SK-N-SH (cell line): ENCODE data around the gene JOSD2. TPM values are rescaled to one million over a fixed set of nuclear protein-coding genes. Genes with fewer than 3 reads are reported as not detected.

Experiments used
- CTCF ChIA-PET: fragments of 300-600, 350-600 bp; formaldehyde crosslinking; extraction: SDS; loops from one replicate; lab custom pipeline; 2021; lab: Yijun Ruan, JAX
- POLR2A ChIA-PET: fragments of 350-600 bp; sonication (Branson Sonifier 250); formaldehyde crosslinking; extraction: SDS; loops from one replicate; lab custom pipeline; 2020; ENCODE audit warnings: antibody characterized with exemption, inconsistent platforms; lab: Yijun Ruan, JAX
- DNase-seq: peaks from one replicate; pipeline ENCODE4 v3.0.0; 2012
- H2AFZ ChIP-seq: fragments of 200-600 bp; sonication (generic); 2 replicates; pipeline ENCODE4 v1.8.1; 2016; ENCODE audit warnings: antibody characterized with exemption, mild to moderate bottlenecking, low read depth
- H3F3A ChIP-seq: fragments of 200-600 bp; sonication (generic); replicated peaks from 2 replicates; pipeline ENCODE3; 2016; ENCODE audit warnings: antibody characterized with exemption, mild to moderate bottlenecking; ENCODE audit not compliant: insufficient read depth
- H3K27ac ChIP-seq, 2 experiments: fragments of 200-500 bp in 1 of 2; fragments of 200-600 bp in 1 of 2; sonication (Bioruptor generic) in 1 of 2; sonication (generic), shearing (Covaris generic) in 1 of 2; 2 replicates each; pipeline versions ENCODE4 v1.5.1 to v1.6.1; 2014 to 2016; ENCODE audit warnings: low read depth in 2 of 2, inconsistent platforms in 1 of 2, low read length in 1 of 2, mild to moderate bottlenecking in 1 of 2, mixed read lengths in 1 of 2
- H3K27me3 ChIP-seq: fragments of 200-600 bp; sonication (generic), shearing (Covaris generic); 2 replicates; pipeline ENCODE4 v1.6.1; 2016; ENCODE audit warnings: mixed run types; ENCODE audit not compliant: insufficient read depth
- H3K36me3 ChIP-seq, 2 experiments: fragments of 200-500 bp in 1 of 2; fragments of 200-600 bp in 1 of 2; sonication (Bioruptor generic) in 1 of 2; sonication (generic) in 1 of 2; replicated peaks in 1 of 2; 2 replicates each; pipeline versions ENCODE3 to v1.5.1; 2014 to 2016; ENCODE audit warnings: low read length in 1 of 2, mild to moderate bottlenecking in 1 of 2; ENCODE audit not compliant: insufficient read depth in 2 of 2, control insufficient read depth in 1 of 2
- H3K4me1 ChIP-seq, 2 experiments: fragments of 200-500 bp in 1 of 2; fragments of 200-600 bp in 1 of 2; sonication (Bioruptor generic) in 1 of 2; sonication (generic), shearing (Covaris generic) in 1 of 2; 2 replicates each; pipeline versions ENCODE4 v1.5.1 to v1.6.1; 2014 to 2016; ENCODE audit warnings: low read depth in 1 of 2, low read length in 1 of 2, mixed run types in 1 of 2; ENCODE audit not compliant: insufficient read depth in 2 of 2, control insufficient read depth in 1 of 2
- H3K4me2 ChIP-seq: fragments of 200-600 bp; sonication (generic), shearing (Covaris generic); 2 replicates; pipeline ENCODE4 v1.6.1; 2017; ENCODE audit warnings: mixed run types
- H3K4me3 ChIP-seq, 2 experiments: fragments of 200-500 bp in 1 of 2; fragments of 200-600 bp in 1 of 2; sonication (Bioruptor generic) in 1 of 2; sonication (generic), shearing (Covaris generic) in 1 of 2; 2 replicates each; pipeline versions ENCODE4 v1.5.1 to v1.8.1; 2014 to 2016; ENCODE audit warnings: low read depth in 2 of 2, inconsistent platforms in 1 of 2, low read length in 1 of 2, mild to moderate bottlenecking in 1 of 2, mixed read lengths in 1 of 2, moderate library complexity in 1 of 2
- H3K79me2 ChIP-seq: fragments of 200-600 bp; sonication (generic); 2 replicates; pipeline ENCODE4 v1.8.1; 2017; ENCODE audit warnings: mild to moderate bottlenecking; ENCODE audit not compliant: insufficient read depth
- H3K9ac ChIP-seq: fragments of 200-600 bp; sonication (generic); 2 replicates; pipeline ENCODE4 v1.6.1; 2017; ENCODE audit warnings: mixed run types
- H3K9me2 ChIP-seq: fragments of 200-600 bp; sonication (generic); 2 replicates; pipeline ENCODE4 v1.6.1; 2017; ENCODE audit warnings: mixed run types
- H3K9me3 ChIP-seq: fragments of 200-600 bp; sonication (generic); 2 replicates; pipeline ENCODE4 v1.6.1; 2017; ENCODE audit warnings: mixed run types, mild to moderate bottlenecking, moderate library complexity
- H4K20me1 ChIP-seq: fragments of 200-600 bp; sonication (generic); 2 replicates; pipeline ENCODE4 v1.6.1; 2017; ENCODE audit warnings: mild to moderate bottlenecking, mixed run types; ENCODE audit not compliant: insufficient read depth
- CHD2 ChIP-seq: fragments of 150-350 bp; IDR thresholded peaks from 2 replicates; pipeline ENCODE4 v1.6.1; 2018; ENCODE audit warnings: low read length; ENCODE audit not compliant: partially characterized antibody
- FOXJ3 ChIP-seq: sonication (generic); formaldehyde crosslinking; IDR thresholded peaks from 2 replicates; pipeline ENCODE4 v1.5.1; 2020; ENCODE audit warnings: mild to moderate bottlenecking, missing genetic modification reagents
- GABPA ChIP-seq: IDR thresholded peaks from 2 replicates; pipeline ENCODE4 v1.4.0; 2012; ENCODE audit warnings: low read depth, mild to moderate bottlenecking
- GATA2 ChIP-seq: sonication (generic); formaldehyde crosslinking; IDR thresholded peaks from 2 replicates; pipeline ENCODE4 v1.5.0; 2020; ENCODE audit warnings: mild to moderate bottlenecking, missing genetic modification reagents
- JUND ChIP-seq: IDR thresholded peaks from 2 replicates; pipeline ENCODE4 v1.4.0; 2012
- MEF2A ChIP-seq: IDR thresholded peaks from 2 replicates; pipeline ENCODE4 v1.4.0; 2012; ENCODE audit warnings: low read depth, borderline replicate concordance
- MXI1 ChIP-seq: IDR thresholded peaks from 2 replicates; pipeline ENCODE4 v1.6.1; 2012; ENCODE audit warnings: mild to moderate bottlenecking, low read depth, low read length, improper control_type of control experiment
- NRF1 ChIP-seq: IDR thresholded peaks from 2 replicates; pipeline ENCODE4 v1.6.1; 2012; ENCODE audit warnings: low read depth, mild to moderate bottlenecking, low read length
- RAD21 ChIP-seq: IDR thresholded peaks from 2 replicates; pipeline ENCODE4 v1.6.1; 2012; ENCODE audit warnings: mild to moderate bottlenecking, low read length
- RCOR1 ChIP-seq: fragments of 150-350 bp; IDR thresholded peaks from 2 replicates; pipeline ENCODE4 v1.6.1; 2017; ENCODE audit warnings: antibody characterized with exemption, low read length
- SIN3A ChIP-seq: IDR thresholded peaks from 2 replicates; pipeline ENCODE4 v1.6.1; 2012; ENCODE audit warnings: low read depth, mild to moderate bottlenecking, low read length, moderate library complexity, borderline replicate concordance
- SMC3 ChIP-seq: IDR thresholded peaks from 2 replicates; pipeline ENCODE4 v1.6.1; 2012; ENCODE audit warnings: low read depth, low read length, improper control_type of control experiment
- TAF1 ChIP-seq: IDR thresholded peaks from 2 replicates; pipeline ENCODE4 v1.6.1; 2012; ENCODE audit warnings: low read depth, mild to moderate bottlenecking, low read length, moderate library complexity, borderline replicate concordance
- TCF12 ChIP-seq: IDR thresholded peaks from 2 replicates; pipeline ENCODE4 v1.4.0; 2012
- YY1 ChIP-seq: IDR thresholded peaks from 2 replicates; pipeline ENCODE4 v1.4.0; 2012; ENCODE audit warnings: low read depth, mild to moderate bottlenecking
- WGBS: methylation state at CpG from one replicate; pipeline ENCODE4 v1.1.6; 2017; ENCODE audit warnings: low lambda C conversion rate; 5-methylcytosine and 5-hydroxymethylcytosine counted together
- polyA plus RNA-seq, 3 experiments: library from polyadenylated mRNA; depleted of rRNA; stranded (reverse); fragments of >200 nt; gene quantifications; 2 replicates each; pipeline ENCODE4 v1.2.3, GENCODE V29; 2012
- TF ChIP-seq, protein P1 (sequence below): IDR thresholded peaks from 2 replicates; pipeline ENCODE4 v1.4.0; 2012; ENCODE audit warnings: low read depth
- TF ChIP-seq, protein P2 (sequence below): IDR thresholded peaks from 2 replicates; pipeline ENCODE4; 2012
- TF ChIP-seq, protein P3 (sequence below): IDR thresholded peaks from 2 replicates; pipeline ENCODE4 v1.6.1; 2012; ENCODE audit warnings: mild to moderate bottlenecking, low read depth, low read length, moderate library complexity
- TF ChIP-seq, protein P4 (sequence below): fragments of 150-350 bp; IDR thresholded peaks from 2 replicates; pipeline ENCODE4 v1.6.1; 2017; ENCODE audit warnings: antibody characterized with exemption, low read length, low read depth, borderline replicate concordance
- TF ChIP-seq, protein P5 (sequence below): fragments of 200-600 bp; sonication (generic); IDR thresholded peaks from 2 replicates; pipeline ENCODE4 v1.6.1; 2017; ENCODE audit warnings: antibody characterized with exemption, mild to moderate bottlenecking, moderate library complexity

Gene JOSD2
- polyA plus RNA-seq, 1 of the 3 experiments (the other 2 are of a cell fraction), result 81.2 TPM

DNA sequence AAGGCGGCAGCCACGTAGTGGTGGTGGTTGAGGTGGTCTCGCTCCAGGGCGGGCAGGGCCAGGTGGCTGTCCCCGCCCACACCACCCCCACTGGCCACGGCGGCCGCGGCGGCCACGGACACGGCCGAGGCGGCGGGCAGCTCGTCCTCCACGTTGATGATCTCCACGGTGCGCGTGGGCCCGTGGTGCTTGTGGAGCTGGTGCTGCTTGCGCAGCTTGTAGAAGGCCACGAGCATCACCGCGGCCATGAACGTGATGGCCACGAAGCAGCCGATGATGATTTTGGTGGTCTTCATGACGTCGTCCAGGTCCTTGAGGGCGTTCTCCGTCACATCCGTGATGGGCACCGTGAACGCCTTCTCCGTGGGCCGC is 6.7 kb upstream of the JOSD2 start:
- 92% methylated on average over 29 of the region's 37 CpGs for WGBS

DNA sequence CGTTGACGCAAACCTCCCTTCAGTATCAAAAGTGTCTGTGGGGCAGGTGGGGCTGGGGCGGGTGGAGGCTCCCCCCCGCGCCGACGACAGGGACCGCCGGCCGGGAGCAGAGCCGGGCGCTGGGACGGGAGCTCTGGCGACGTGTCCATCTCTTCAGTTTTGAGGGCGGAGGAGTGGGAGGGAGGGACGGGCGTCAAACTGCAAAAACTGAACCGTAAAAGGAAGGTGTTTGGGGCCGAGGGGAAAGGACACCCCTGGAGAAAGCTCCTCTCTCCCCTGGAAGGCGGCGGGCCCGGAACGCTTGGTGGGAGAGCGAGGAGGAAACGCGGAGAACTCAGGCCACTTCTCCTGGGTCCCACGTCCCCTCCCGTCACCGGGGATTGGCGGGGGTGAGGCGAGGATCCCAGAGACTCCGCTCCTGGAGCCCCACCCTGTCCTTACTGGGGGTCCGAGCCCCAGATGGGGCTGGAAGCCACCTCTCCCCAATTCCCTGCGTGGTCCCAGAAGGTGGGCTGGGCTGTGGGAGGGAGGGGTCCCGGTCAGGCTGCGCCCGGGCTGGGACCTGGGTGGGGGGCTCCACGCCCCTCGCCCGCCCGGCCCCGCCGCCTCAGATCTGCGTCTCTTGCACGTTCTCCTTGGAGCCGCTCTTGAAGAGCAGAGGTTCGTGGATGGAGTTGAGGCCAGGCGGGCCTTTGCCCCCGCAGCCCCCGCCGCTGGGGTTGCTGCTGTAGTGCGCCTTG is 6.1 kb upstream of the JOSD2 start:
- Histone ChIP-seq H3K9me2 (no peaks in the 10 kb centered on the region), H3K9me3 (no peaks in the 10 kb centered on the region), H3K79me2 (no peaks in the 10 kb centered on the region), H3F3A (no peaks in the 10 kb centered on the region), H3K4me2 (no peak overlapping the region), H3K27me3 (no peaks in the 10 kb centered on the region), H3K36me3 (no peaks in the 10 kb centered on the region), H3K9ac (no peak overlapping the region), H4K20me1 (no peaks in the 10 kb centered on the region), H3K4me3 (no peak overlapping the region), H3K4me1 (peaks cover 0 to 32% of the 10 kb centered on the region in 2 experiments; a peak in 1 of 4 replicates), H3K27ac (no peak overlapping the region), H2AFZ (no peak overlapping the region)
- POLR2A ChIA-PET, result no interaction called here
- CTCF ChIA-PET, result interaction anchor here (2.4 to 2.7 kb wide), 2 partner anchors 21 to 39 kb away, joined by 13 to 14 read pairs; no protein-coding TSS in a partner anchor
- TF ChIP-seq, protein P1, sequence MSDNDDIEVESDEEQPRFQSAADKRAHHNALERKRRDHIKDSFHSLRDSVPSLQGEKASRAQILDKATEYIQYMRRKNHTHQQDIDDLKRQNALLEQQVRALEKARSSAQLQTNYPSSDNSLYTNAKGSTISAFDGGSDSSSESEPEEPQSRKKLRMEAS, result no peak
- TF ChIP-seq, protein P2, sequence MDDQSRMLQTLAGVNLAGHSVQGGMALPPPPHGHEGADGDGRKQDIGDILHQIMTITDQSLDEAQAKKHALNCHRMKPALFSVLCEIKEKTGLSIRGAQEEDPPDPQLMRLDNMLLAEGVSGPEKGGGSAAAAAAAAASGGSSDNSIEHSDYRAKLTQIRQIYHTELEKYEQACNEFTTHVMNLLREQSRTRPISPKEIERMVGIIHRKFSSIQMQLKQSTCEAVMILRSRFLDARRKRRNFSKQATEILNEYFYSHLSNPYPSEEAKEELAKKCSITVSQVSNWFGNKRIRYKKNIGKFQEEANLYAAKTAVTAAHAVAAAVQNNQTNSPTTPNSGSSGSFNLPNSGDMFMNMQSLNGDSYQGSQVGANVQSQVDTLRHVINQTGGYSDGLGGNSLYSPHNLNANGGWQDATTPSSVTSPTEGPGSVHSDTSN, result no peak
- TF ChIP-seq, protein P3, sequence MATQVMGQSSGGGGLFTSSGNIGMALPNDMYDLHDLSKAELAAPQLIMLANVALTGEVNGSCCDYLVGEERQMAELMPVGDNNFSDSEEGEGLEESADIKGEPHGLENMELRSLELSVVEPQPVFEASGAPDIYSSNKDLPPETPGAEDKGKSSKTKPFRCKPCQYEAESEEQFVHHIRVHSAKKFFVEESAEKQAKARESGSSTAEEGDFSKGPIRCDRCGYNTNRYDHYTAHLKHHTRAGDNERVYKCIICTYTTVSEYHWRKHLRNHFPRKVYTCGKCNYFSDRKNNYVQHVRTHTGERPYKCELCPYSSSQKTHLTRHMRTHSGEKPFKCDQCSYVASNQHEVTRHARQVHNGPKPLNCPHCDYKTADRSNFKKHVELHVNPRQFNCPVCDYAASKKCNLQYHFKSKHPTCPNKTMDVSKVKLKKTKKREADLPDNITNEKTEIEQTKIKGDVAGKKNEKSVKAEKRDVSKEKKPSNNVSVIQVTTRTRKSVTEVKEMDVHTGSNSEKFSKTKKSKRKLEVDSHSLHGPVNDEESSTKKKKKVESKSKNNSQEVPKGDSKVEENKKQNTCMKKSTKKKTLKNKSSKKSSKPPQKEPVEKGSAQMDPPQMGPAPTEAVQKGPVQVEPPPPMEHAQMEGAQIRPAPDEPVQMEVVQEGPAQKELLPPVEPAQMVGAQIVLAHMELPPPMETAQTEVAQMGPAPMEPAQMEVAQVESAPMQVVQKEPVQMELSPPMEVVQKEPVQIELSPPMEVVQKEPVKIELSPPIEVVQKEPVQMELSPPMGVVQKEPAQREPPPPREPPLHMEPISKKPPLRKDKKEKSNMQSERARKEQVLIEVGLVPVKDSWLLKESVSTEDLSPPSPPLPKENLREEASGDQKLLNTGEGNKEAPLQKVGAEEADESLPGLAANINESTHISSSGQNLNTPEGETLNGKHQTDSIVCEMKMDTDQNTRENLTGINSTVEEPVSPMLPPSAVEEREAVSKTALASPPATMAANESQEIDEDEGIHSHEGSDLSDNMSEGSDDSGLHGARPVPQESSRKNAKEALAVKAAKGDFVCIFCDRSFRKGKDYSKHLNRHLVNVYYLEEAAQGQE, result no peak
- TF ChIP-seq TCF12, result no peak
- no peak for TF ChIP-seq MXI1
- no peak for TF ChIP-seq RAD21
- no peak for TF ChIP-seq SMC3
- no peak for TF ChIP-seq MEF2A
- TF ChIP-seq FOXJ3, result no peak
- TF ChIP-seq, protein P4, sequence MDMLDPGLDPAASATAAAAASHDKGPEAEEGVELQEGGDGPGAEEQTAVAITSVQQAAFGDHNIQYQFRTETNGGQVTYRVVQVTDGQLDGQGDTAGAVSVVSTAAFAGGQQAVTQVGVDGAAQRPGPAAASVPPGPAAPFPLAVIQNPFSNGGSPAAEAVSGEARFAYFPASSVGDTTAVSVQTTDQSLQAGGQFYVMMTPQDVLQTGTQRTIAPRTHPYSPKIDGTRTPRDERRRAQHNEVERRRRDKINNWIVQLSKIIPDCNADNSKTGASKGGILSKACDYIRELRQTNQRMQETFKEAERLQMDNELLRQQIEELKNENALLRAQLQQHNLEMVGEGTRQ, result no peak
- no peak for TF ChIP-seq RCOR1
- no peak for TF ChIP-seq YY1
- no peak for TF ChIP-seq GABPA
- TF ChIP-seq NRF1, result no peak
- TF ChIP-seq, protein P5, sequence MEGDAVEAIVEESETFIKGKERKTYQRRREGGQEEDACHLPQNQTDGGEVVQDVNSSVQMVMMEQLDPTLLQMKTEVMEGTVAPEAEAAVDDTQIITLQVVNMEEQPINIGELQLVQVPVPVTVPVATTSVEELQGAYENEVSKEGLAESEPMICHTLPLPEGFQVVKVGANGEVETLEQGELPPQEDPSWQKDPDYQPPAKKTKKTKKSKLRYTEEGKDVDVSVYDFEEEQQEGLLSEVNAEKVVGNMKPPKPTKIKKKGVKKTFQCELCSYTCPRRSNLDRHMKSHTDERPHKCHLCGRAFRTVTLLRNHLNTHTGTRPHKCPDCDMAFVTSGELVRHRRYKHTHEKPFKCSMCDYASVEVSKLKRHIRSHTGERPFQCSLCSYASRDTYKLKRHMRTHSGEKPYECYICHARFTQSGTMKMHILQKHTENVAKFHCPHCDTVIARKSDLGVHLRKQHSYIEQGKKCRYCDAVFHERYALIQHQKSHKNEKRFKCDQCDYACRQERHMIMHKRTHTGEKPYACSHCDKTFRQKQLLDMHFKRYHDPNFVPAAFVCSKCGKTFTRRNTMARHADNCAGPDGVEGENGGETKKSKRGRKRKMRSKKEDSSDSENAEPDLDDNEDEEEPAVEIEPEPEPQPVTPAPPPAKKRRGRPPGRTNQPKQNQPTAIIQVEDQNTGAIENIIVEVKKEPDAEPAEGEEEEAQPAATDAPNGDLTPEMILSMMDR, result no peak
- TF ChIP-seq CHD2, result no peak
- no peak for TF ChIP-seq JUND
- TF ChIP-seq GATA2 (CRISPR knock-in tag), result no peak
- no peak for TF ChIP-seq SIN3A
- 80% methylated on average over 33 of the region's 53 CpGs for WGBS
- DNase-seq, result peak; percentile 25

More for the DNA sequence above, 6.7 kb upstream of the JOSD2 start:
- ChIA-PET POLR2A (no interaction called here), CTCF (interaction anchor here (2.7 kb wide), 1 partner anchor 39 kb away, joined by 14 read pairs; no protein-coding TSS in a partner anchor)
- H3K36me3 ChIP-seq, result no peaks in the 10 kb centered on the region
- H2AFZ ChIP-seq, result no peak overlapping the region
- peaks cover 0 to 27% of the 10 kb centered on the region in 2 experiments; a peak in 1 of 4 replicates for H3K4me1 ChIP-seq
- no peak for TF ChIP-seq TAF1
- H3K27ac ChIP-seq, result no peak overlapping the region
- DNase-seq, result no peak
- H3K4me3 ChIP-seq, result no peak overlapping the region
- no peaks in the 10 kb centered on the region for H3K9me2 ChIP-seq
- no peaks in the 10 kb centered on the region for H3K9me3 ChIP-seq
- no peaks in the 10 kb centered on the region for H4K20me1 ChIP-seq
- H3K79me2 ChIP-seq, result no peaks in the 10 kb centered on the region
- H3K27me3 ChIP-seq, result no peaks in the 10 kb centered on the region
- H3F3A ChIP-seq, result no peaks in the 10 kb centered on the region
- H3K9ac ChIP-seq, result no peak overlapping the region
- H3K4me2 ChIP-seq, result no peak overlapping the region
